Measurements from ENCODE around the gene SERPINA5.

DNA sequence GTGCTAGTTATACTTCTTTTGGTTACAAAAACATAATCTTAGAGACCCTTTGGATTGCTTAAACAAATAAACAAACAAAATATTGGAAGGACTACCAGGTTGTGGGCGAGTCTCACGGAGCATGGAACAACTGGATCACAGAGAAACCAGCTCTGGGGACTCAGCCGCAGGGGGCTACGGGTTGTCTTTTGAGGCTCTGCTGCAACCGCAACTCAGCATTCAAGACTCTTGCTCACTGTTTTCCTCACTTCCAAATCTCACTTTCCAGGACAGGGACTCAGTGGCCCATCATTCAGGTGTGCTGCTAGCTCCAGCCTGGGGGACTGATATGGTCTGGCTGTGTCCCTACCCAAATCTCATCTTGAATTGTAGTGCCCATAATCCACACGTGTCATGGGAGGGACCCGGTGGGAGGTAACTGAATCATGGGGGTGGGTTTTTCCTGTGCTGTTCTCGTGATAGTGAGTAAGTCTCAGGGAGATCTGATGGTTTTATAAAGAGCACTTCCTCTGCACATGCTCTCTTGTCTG, 34.0 kb upstream of the SERPINA5 start:
- TF ChIP-seq ZNF274 (IDR thresholded peaks at IDR 0.05; ENCODE audit: low read depth, low read length), result no peak
- no peak for TF ChIP-seq YY1 (IDR thresholded peaks at IDR 0.05; ENCODE audit: insufficient read depth, insufficient read length)
- TF ChIP-seq SUZ12 (IDR thresholded peaks at IDR 0.05; ENCODE audit: extremely low read depth, insufficient read depth, insufficient read length), result no peak
